HCT116 (cell line): ENCODE results near the gene OFD1. TPM values are rescaled to one million over a fixed set of nuclear protein-coding genes. Genes with fewer than 3 reads are reported as not detected.

Experiments used
- ATAC-seq: fragments of 200-7000 bp; cut with Tn5 transposase; 2 replicates; pipeline ENCODE4 v1.9.1; 2020; ENCODE audit warnings: mild to moderate bottlenecking, moderate library complexity
- BruUV-seq: library from RNA; stranded (reverse); fragments of 400-500 nt; replicated peaks from 2 replicates; lab custom pipeline; 2021; lab: Mats Ljungman, UMichigan
- CTCF ChIA-PET: fragments of 300-600 bp; sonication (Branson Sonifier 250); formaldehyde crosslinking; loops from one replicate; lab custom pipeline; 2021; ENCODE audit warnings: antibody characterized with exemption; lab: Charles Lee
- POLR2A ChIA-PET: fragments of 300-600, 350-600 bp; sonication (Branson Sonifier 250); formaldehyde crosslinking; loops from one replicate; lab custom pipeline; 2021; ENCODE audit warnings: antibody characterized with exemption; lab: Charles Lee
- RAD21 ChIA-PET, 2 experiments: fragments of 300-600 bp; sonication (Branson Sonifier 250); formaldehyde crosslinking; loops; one replicate each; lab custom pipeline; 2023; ENCODE audit warnings: low total read pairs in 2 of 2; ENCODE audit not compliant: uncharacterized antibody in 2 of 2, unreplicated experiment in 2 of 2, low non-redundant PET in 1 of 2; lab: Charles Lee
- DNase-seq: peaks from one replicate; pipeline ENCODE4 v3.0.0-alpha.2; 2010; ENCODE audit warnings: low read depth, low spot score
- H2AFZ ChIP-seq: fragments of 200-600 bp; shearing (Covaris generic), sonication (generic); 2 replicates; pipeline ENCODE4 v1.6.1; 2017; ENCODE audit warnings: low read depth, mixed run types, mixed read lengths, antibody characterized with exemption, low read length; ENCODE audit not compliant: poor library complexity, severe bottlenecking
- H3K27ac ChIP-seq: 2 replicates; pipeline ENCODE4 v1.5.1; 2012; ENCODE audit warnings: low read depth, low read length
- H3K27me3 ChIP-seq: fragments of 200-600 bp; sonication (generic); 2 replicates; pipeline ENCODE4 v1.6.1; 2016; ENCODE audit warnings: mixed run types, low read length, mixed read lengths; ENCODE audit not compliant: insufficient read depth
- H3K36me3 ChIP-seq, 2 experiments: fragments of 200-500 bp in 1 of 2; fragments of 200-600 bp in 1 of 2; sonication (Bioruptor generic) in 1 of 2; sonication (generic) in 1 of 2; 2 replicates each; pipeline versions ENCODE4 v1.5.1 to v1.6.1; 2014 to 2016; ENCODE audit warnings: low read length in 2 of 2, inconsistent platforms in 1 of 2, mixed read lengths in 1 of 2, mixed run types in 1 of 2; ENCODE audit not compliant: insufficient read depth in 2 of 2, control insufficient read depth in 1 of 2
- H3K4me1 ChIP-seq, 2 experiments: fragments of 200-600 bp in 1 of 2; sonication (generic) in 1 of 2; 2 replicates each; pipeline versions ENCODE4 v1.5.1 to v1.6.1; 2012 to 2017; ENCODE audit warnings: low read length in 2 of 2, inconsistent platforms in 1 of 2, mild to moderate bottlenecking in 1 of 2, mixed read lengths in 1 of 2, mixed run types in 1 of 2, moderate library complexity in 1 of 2; ENCODE audit not compliant: insufficient read depth in 2 of 2, control insufficient read depth in 1 of 2
- H3K4me2 ChIP-seq: fragments of 200-600 bp; sonication (generic); 2 replicates; pipeline ENCODE4 v1.6.1; 2017; ENCODE audit warnings: mixed run types, low read length, mixed read lengths
- H3K4me3 ChIP-seq, 2 experiments: fragments of 200-600 bp in 1 of 2; sonication (generic) in 1 of 2; replicated peaks in 1 of 2; 2 replicates each; pipeline ENCODE4 v1.5.1; 2011 to 2016; ENCODE audit warnings: low read length in 2 of 2, control low read depth in 1 of 2, low read depth in 1 of 2, mild to moderate bottlenecking in 1 of 2, mixed read lengths in 1 of 2, mixed run types in 1 of 2
- H3K79me2 ChIP-seq: fragments of 200-600 bp; sonication (generic); 2 replicates; pipeline ENCODE4 v1.6.1; 2017; ENCODE audit warnings: mild to moderate bottlenecking, mixed run types, low read length, moderate library complexity, mixed read lengths; ENCODE audit not compliant: insufficient read depth
- H3K9ac ChIP-seq: fragments of 200-600 bp; sonication (generic); 2 replicates; pipeline ENCODE4 v1.6.1; 2016; ENCODE audit warnings: low read length, mixed read lengths
- H3K9me2 ChIP-seq: fragments of 200-600 bp; sonication (generic), shearing (Covaris generic); 2 replicates; pipeline ENCODE4 v1.6.1; 2017; ENCODE audit warnings: mixed run types, mild to moderate bottlenecking, moderate library complexity; ENCODE audit not compliant: insufficient read depth
- H3K9me3 ChIP-seq, 2 experiments: fragments of 200-500 bp in 1 of 2; fragments of 200-600 bp in 1 of 2; sonication (Bioruptor generic) in 1 of 2; sonication (generic) in 1 of 2; 2 replicates each; pipeline ENCODE4 v1.6.1; 2014 to 2017; ENCODE audit warnings: low read length in 2 of 2, mixed read lengths in 2 of 2, inconsistent platforms in 1 of 2, low read depth in 1 of 2, mild to moderate bottlenecking in 1 of 2, mixed run types in 1 of 2, moderate library complexity in 1 of 2; ENCODE audit not compliant: control insufficient read depth in 1 of 2, insufficient read depth in 1 of 2
- H4K20me1 ChIP-seq: fragments of 200-600 bp; sonication (generic), shearing (Covaris generic); 2 replicates; pipeline ENCODE4 v1.6.1; 2017; ENCODE audit warnings: mixed run types, mild to moderate bottlenecking, moderate library complexity; ENCODE audit not compliant: insufficient read depth
- CBX3 ChIP-seq: IDR thresholded peaks from 2 replicates; pipeline ENCODE4 v1.6.1; 2012; ENCODE audit warnings: low read depth
- CEBPB ChIP-seq: IDR thresholded peaks from 2 replicates; pipeline ENCODE4 v1.6.1; 2012; ENCODE audit warnings: low read depth
- CTCF ChIP-seq, 3 experiments: fragments of 200-600 bp in 1 of 3; sonication (generic) in 1 of 3; IDR thresholded peaks in 2 of 3; conservative IDR thresholded peaks in 1 of 3; 2 replicates each; pipeline ENCODE4 v1.5.1; 2012 to 2017; ENCODE audit warnings: low read depth in 2 of 3, low read length in 2 of 3, antibody characterized with exemption in 1 of 3, borderline replicate concordance in 1 of 3, control low read depth in 1 of 3, mild to moderate bottlenecking in 1 of 3, mixed read lengths in 1 of 3, mixed run types in 1 of 3, moderate library complexity in 1 of 3; ENCODE audit not compliant: insufficient read depth in 1 of 3
- EGR1 ChIP-seq: IDR thresholded peaks from 2 replicates; pipeline ENCODE4 v1.6.1; 2012; ENCODE audit warnings: low read depth
- ELF1 ChIP-seq: IDR thresholded peaks from 2 replicates; pipeline ENCODE4 v1.6.1; 2012; ENCODE audit warnings: low read depth, borderline replicate concordance
- EZH2 ChIP-seq: fragments of 200-600 bp; sonication (generic); IDR thresholded peaks from 2 replicates; pipeline ENCODE4 v1.6.1; 2017; ENCODE audit warnings: antibody characterized with exemption, mixed run types
- EZH2phosphoT487 ChIP-seq: fragments of 200-600 bp; IDR thresholded peaks from 2 replicates; pipeline ENCODE4 v1.6.1; 2018; ENCODE audit warnings: antibody characterized with exemption, borderline replicate concordance
- FOSL1 ChIP-seq: IDR thresholded peaks from 2 replicates; pipeline ENCODE4 v1.6.1; 2012; ENCODE audit warnings: low read depth
- JUND ChIP-seq: IDR thresholded peaks from 2 replicates; pipeline ENCODE4 v1.6.1; 2012
- MAX ChIP-seq: IDR thresholded peaks from 2 replicates; pipeline ENCODE4 v1.6.1; 2012
- POLR2A ChIP-seq: IDR thresholded peaks from 2 replicates; pipeline ENCODE4 v1.7.0; 2011; ENCODE audit warnings: borderline replicate concordance; ENCODE audit not compliant: insufficient read depth, insufficient read length; ENCODE audit errors: extremely low read depth
- RAD21 ChIP-seq: IDR thresholded peaks from 2 replicates; pipeline ENCODE4 v1.6.1; 2012; ENCODE audit warnings: low read depth, mild to moderate bottlenecking
- REST ChIP-seq: IDR thresholded peaks from 2 replicates; pipeline ENCODE4 v1.6.1; 2012; ENCODE audit warnings: low read depth
- SIN3A ChIP-seq: IDR thresholded peaks from 2 replicates; pipeline ENCODE4 v1.6.1; 2012; ENCODE audit warnings: low read depth
- SP1 ChIP-seq: IDR thresholded peaks from 2 replicates; pipeline ENCODE4 v1.6.1; 2012; ENCODE audit warnings: low read depth
- SRF ChIP-seq: IDR thresholded peaks from 2 replicates; pipeline ENCODE4 v1.6.1; 2012; ENCODE audit warnings: low read depth
- YY1 ChIP-seq: IDR thresholded peaks from 2 replicates; pipeline ENCODE4 v1.6.1; 2011; ENCODE audit warnings: low read length, low read depth, moderate library complexity, mild to moderate bottlenecking; ENCODE audit not compliant: insufficient replicate concordance; ENCODE audit errors: extremely low read depth
- ZBTB33 ChIP-seq: IDR thresholded peaks from 2 replicates; pipeline ENCODE4 v1.6.1; 2011; ENCODE audit warnings: mild to moderate bottlenecking, low read length, moderate library complexity; ENCODE audit not compliant: insufficient replicate concordance; ENCODE audit errors: extremely low read depth
- ZFX ChIP-seq: fragments of 450-650 bp; IDR thresholded peaks from 2 replicates; pipeline ENCODE4 v1.6.1; 2017
- intact Hi-C: fragments of 100-400 bp; cut with micrococcal nuclease; formaldehyde crosslinking; loops from 2 replicates; pipeline ENCODE4 v1.10.0; 2022
- total RNA-seq: library from RNA; stranded (reverse); gene quantifications from one replicate; pipeline ENCODE4 v1.2.1, GENCODE V29; 2021; ENCODE audit not compliant: unreplicated experiment
- TF ChIP-seq, protein P1 (sequence below): IDR thresholded peaks from 2 replicates; pipeline ENCODE4 v1.6.1; 2012

Gene OFD1
- total RNA-seq, 1 experiment from 2014 or later: 18.0 TPM

DNA sequence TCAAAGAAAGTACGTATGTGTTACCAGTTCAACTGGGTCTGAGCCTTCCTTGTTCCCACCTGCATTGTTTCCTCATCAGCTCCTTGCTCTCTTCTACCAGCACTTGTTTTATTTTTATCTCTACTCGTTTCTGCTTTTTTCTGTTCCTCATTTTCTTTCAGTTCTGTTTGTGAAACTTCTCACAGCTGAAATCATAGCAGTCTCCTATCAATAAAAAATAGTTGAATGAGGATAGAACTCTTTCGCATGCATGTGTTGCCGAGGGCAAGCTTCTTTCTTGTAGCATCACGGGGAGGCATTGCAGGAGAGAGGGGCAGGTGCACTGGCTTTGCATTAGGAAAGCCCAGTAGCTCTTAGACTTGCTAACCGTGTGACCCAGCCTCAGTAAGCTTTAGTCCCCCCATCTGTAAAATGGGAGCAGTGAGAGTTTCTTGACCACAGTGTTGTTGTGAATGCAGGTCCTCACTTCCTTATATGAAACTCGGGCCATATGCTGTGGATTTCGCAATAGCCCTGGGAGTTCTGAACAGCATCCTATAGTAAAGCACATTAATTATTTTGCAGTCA is 24.7 kb downstream of the OFD1 start:
- Histone ChIP-seq H3K79me2 (no peaks in the 10 kb centered on the region), H3K27me3 (no peaks in the 10 kb centered on the region), H2AFZ (no peak overlapping the region), H3K9me3 (no peaks in the 10 kb centered on the region), H3K4me1 (no peaks in the 10 kb centered on the region), H3K4me3 (no peak overlapping the region), H3K9me2 (no peaks in the 10 kb centered on the region)
- intact Hi-C loops: no loop called here
- DNase-seq: no peak
- no TSS peak for BruUV-seq
- POLR2A ChIA-PET: no interaction called here
- no peak for ATAC-seq
- TF ChIP-seq JUND (no peak), MAX (no peak), YY1 (no peak), ZBTB33 (no peak), ZFX (no peak), RAD21 (no peak), SP1 (no peak), FOSL1 (no peak), CEBPB (no peak), REST (no peak), EGR1 (no peak), EZH2 (no peak), CBX3 (no peak), POLR2A (no peak), SRF (no peak), EZH2phosphoT487 (no peak), ELF1 (no peak), CTCF (IDR thresholded peaks at IDR 0.05 in 2 of 3, conservative IDR thresholded peaks at IDR 0.05 in 1 of 3; ENCODE audit: borderline replicate concordance in 1 of 3, insufficient read depth in 1 of 3, low read depth in 2 of 3, low read length in 2 of 3) (no peak), SIN3A (no peak)
- TF ChIP-seq, protein P1, sequence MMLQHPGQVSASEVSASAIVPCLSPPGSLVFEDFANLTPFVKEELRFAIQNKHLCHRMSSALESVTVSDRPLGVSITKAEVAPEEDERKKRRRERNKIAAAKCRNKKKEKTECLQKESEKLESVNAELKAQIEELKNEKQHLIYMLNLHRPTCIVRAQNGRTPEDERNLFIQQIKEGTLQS: no peak
- TF ChIP-seq, all 23 proteins: peak for 0
- H3K36me3 ChIP-seq: peaks cover 5 to 7% of the 10 kb centered on the region in 2 experiments; a peak in 2 of 4 replicates
- H4K20me1 ChIP-seq: no peaks in the 10 kb centered on the region
- ChIA-PET CTCF (no interaction called here), RAD21 (no interaction called here)
- no peak overlapping the region for H3K27ac ChIP-seq
- no peak overlapping the region for H3K4me2 ChIP-seq
- no peak overlapping the region for H3K9ac ChIP-seq
